ENCODE measurements around the gene TSNAXIP1. TPM values are rescaled to one million over a fixed set of nuclear protein-coding genes. Genes with fewer than 3 reads are reported as not detected.

Gene TSNAXIP1
- total RNA-seq, 4 donors from 2014 or later: 0.55 TPM; not detected in 3

DNA sequence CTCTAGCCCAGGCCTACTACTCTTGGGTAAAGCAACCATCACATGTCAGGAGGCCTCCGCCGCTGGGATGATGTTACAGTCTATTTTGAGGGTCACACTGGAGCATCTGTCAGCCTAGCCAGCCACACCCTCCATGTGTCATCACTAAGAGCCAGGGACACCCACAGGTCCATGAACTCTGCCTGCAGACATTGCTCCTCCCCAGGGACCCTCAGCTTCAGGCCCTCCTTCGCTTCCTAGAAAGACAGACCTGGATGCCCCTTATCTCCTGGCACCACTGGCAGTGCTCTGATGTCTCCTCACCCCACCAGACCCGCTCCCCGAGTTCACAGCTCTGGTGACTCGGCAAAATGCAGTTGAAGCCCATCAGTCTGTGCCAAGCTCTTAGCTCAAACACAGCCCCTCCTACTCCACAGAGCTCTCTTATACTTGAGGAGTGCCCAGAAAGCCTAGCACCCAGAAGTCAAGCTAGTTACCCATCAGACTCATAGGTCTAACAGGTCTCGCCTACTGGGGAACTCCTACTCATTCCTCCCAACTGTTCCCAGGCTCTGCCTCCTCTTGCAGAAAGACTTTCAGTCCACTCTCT is 6.3 kb upstream of the TSNAXIP1 start:
- H3K4me3 ChIP-seq: no peak overlapping the region
- intact Hi-C loops (cut with DNase I; ENCODE audit: low total_unique reads) (no loop called here), in situ Hi-C loops (cut with MboI; ENCODE audit: low pct_ligation_motif_present in 1 of 4, low pct_unique_long_range_greater_than_20kb in 1 of 4, low sequenced_read_pairs in 3 of 4) (no loop called here)
- no peaks in the 10 kb centered on the region for H3K27me3 ChIP-seq
- peaks cover 4 to 20% (median 6%) of the 10 kb centered on the region in 4 donors for H3K4me1 ChIP-seq
- WGBS, 2 donors (ENCODE audit: low coverage in 1 of 2): 84% methylated on average over 7 of the region's 7 CpGs; no CpG with 5 or more reads in 1 of the 2 donors
- no peaks in the 10 kb centered on the region for H3K9me3 ChIP-seq
- peaks cover 0 to 7% (median 0%) of the 10 kb centered on the region in 4 donors for H3K36me3 ChIP-seq
- H3K27ac ChIP-seq: no peak overlapping the region
- TF ChIP-seq, protein P1, sequence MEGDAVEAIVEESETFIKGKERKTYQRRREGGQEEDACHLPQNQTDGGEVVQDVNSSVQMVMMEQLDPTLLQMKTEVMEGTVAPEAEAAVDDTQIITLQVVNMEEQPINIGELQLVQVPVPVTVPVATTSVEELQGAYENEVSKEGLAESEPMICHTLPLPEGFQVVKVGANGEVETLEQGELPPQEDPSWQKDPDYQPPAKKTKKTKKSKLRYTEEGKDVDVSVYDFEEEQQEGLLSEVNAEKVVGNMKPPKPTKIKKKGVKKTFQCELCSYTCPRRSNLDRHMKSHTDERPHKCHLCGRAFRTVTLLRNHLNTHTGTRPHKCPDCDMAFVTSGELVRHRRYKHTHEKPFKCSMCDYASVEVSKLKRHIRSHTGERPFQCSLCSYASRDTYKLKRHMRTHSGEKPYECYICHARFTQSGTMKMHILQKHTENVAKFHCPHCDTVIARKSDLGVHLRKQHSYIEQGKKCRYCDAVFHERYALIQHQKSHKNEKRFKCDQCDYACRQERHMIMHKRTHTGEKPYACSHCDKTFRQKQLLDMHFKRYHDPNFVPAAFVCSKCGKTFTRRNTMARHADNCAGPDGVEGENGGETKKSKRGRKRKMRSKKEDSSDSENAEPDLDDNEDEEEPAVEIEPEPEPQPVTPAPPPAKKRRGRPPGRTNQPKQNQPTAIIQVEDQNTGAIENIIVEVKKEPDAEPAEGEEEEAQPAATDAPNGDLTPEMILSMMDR (IDR thresholded peaks at IDR 0.05): no peak
- TF ChIP-seq EP300 (IDR thresholded peaks at IDR 0.05; ENCODE audit: low read depth) (no peak), POLR2A (IDR thresholded peaks at IDR 0.05) (no peak), POLR2AphosphoS5 (IDR thresholded peaks at IDR 0.05) (no peak)
- DNase-seq: no peak

DNA sequence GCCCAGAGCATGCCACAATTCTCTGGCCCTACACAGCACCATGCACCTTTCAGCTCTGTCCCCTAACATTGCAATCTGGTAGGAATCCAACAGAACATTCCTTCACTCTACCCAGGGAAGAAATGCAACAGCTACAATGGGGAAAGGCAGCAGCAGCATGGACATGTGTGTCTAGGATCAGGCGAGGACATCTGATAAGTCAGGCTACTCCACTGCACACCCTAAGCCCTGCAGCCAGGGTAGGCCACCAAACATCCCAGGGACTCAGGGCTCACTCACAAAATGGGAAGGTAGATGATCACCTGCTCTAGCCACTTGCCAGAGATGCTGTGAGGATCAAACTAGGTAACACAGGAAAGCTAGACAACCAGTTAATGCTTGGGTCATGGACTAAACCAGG is 5.4 kb upstream of the TSNAXIP1 start:
- no peak overlapping the region for H3K4me3 ChIP-seq
- H3K4me1 ChIP-seq: peaks cover 5 to 24% (median 11%) of the 10 kb centered on the region in 4 donors
- intact Hi-C loops (cut with DNase I; ENCODE audit: low total_unique reads): no loop called here
- TF ChIP-seq EP300 (IDR thresholded peaks at IDR 0.05; ENCODE audit: low read depth) (no peak), POLR2A (IDR thresholded peaks at IDR 0.05) (no peak), POLR2AphosphoS5 (IDR thresholded peaks at IDR 0.05) (no peak)
- TF ChIP-seq, protein P1 (IDR thresholded peaks at IDR 0.05): no peak
- in situ Hi-C loops (cut with MboI; ENCODE audit: low pct_ligation_motif_present in 1 of 4, low pct_unique_long_range_greater_than_20kb in 1 of 4, low sequenced_read_pairs in 3 of 4): no loop called here
- H3K27ac ChIP-seq: no peak overlapping the region
- no peaks in the 10 kb centered on the region for H3K9me3 ChIP-seq
- 100% methylated on average over 1 of the region's 1 CpG; no CpG with 5 or more reads in 1 of the 2 donors for WGBS, 2 donors (ENCODE audit: low coverage in 1 of 2)
- H3K36me3 ChIP-seq: peaks cover 0 to 7% (median 0%) of the 10 kb centered on the region in 4 donors
- no peaks in the 10 kb centered on the region for H3K27me3 ChIP-seq
- no peak for DNase-seq

DNA sequence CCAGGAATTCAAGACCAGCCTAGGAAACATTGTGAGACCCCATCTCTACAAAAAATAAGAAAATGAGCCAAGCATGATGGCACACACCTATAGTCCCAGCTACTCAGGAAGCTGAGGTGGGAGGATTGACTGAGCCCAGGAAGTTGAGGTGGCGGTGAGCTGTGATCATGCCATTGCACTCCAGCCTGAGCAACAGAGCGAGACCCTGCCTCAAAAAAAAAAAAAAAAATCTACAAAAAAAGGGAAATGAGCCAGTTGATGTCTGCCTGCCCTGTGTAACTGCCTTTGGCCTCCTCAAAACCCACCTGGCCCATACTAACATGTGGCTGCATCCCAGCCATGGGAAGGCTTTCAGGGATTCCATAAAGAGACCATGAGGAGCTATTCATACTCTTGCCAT is 4.8 kb upstream of the TSNAXIP1 start:
- intact Hi-C loops (cut with DNase I; ENCODE audit: low total_unique reads) (no loop called here), in situ Hi-C loops (cut with MboI; ENCODE audit: low pct_ligation_motif_present in 1 of 4, low pct_unique_long_range_greater_than_20kb in 1 of 4, low sequenced_read_pairs in 3 of 4) (no loop called here)
- Histone ChIP-seq H3K9me3 (no peaks in the 10 kb centered on the region), H3K27me3 (no peaks in the 10 kb centered on the region), H3K4me1 (peaks cover 5 to 24% (median 11%) of the 10 kb centered on the region in 4 donors), H3K36me3 (peaks cover 0 to 7% (median 0%) of the 10 kb centered on the region in 4 donors), H3K27ac (no peak overlapping the region), H3K4me3 (no peak overlapping the region)
- 81% methylated on average over 2 of the region's 2 CpGs; no CpG with 5 or more reads in 1 of the 2 donors for WGBS, 2 donors (ENCODE audit: low coverage in 1 of 2)
- no peak for DNase-seq
- TF ChIP-seq POLR2A (IDR thresholded peaks at IDR 0.05): no peak
- TF ChIP-seq, protein P1 (IDR thresholded peaks at IDR 0.05): no peak

DNA sequence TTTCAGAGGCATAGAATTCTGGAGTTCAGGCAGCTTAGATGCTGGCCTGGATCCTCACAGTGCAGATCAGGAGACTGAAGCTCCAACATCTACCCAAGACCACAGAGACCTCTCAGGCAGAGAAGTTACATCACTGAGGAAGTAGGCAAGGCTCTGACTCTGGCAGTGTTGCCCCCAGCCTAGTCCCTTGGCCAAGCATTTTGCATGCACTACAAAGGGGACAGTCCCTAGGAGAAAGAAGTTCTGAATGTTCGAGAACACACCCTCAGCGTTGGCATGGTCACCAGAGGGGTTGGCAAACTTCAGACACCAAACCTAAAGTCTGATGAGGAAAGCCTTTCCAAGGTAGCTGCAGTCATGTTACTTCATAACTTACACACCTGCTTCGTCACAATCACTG is 2.8 kb upstream of the TSNAXIP1 start:
- H3K27ac ChIP-seq: no peak overlapping the region
- H3K9me3 ChIP-seq: no peaks in the 10 kb centered on the region
- peaks cover 0 to 7% (median 0%) of the 10 kb centered on the region in 4 donors for H3K36me3 ChIP-seq
- 81 to 100% methylated on average over 1 to 3 of the region's 3 CpGs for WGBS, 2 donors (ENCODE audit: low coverage in 1 of 2)
- no peak for DNase-seq
- TF ChIP-seq POLR2AphosphoS5 (IDR thresholded peaks at IDR 0.05) (no peak), POLR2A (IDR thresholded peaks at IDR 0.05) (no peak), EP300 (IDR thresholded peaks at IDR 0.05; ENCODE audit: low read depth) (no peak)
- TF ChIP-seq, protein P1 (IDR thresholded peaks at IDR 0.05): no peak
- H3K4me3 ChIP-seq: no peak overlapping the region
- H3K27me3 ChIP-seq: no peaks in the 10 kb centered on the region
- in situ Hi-C loops (cut with MboI; ENCODE audit: low pct_ligation_motif_present in 1 of 4, low pct_unique_long_range_greater_than_20kb in 1 of 4, low sequenced_read_pairs in 3 of 4) (no loop called here), intact Hi-C loops (cut with DNase I; ENCODE audit: low total_unique reads) (no loop called here)
- peaks cover 10 to 31% (median 16%) of the 10 kb centered on the region in 4 donors for H3K4me1 ChIP-seq
